Subcutaneous abdominal adipose tissue (tissue), 5 donors: ENCODE results near the gene TBL1X.

Source experiments
- H3K27ac ChIP-seq: one replicate; pipeline ENCODE4 v1.7.0; 2013; ENCODE audit warnings: low read depth, mild to moderate bottlenecking, inconsistent platforms, low read length, moderate library complexity
- H3K27me3 ChIP-seq, 5 donors: one replicate each; pipeline ENCODE4 v1.7.0; 2013; ENCODE audit warnings: low read length in 5 of 5, inconsistent platforms in 1 of 5; ENCODE audit not compliant: control insufficient read depth in 5 of 5, insufficient read depth in 4 of 5
- H3K36me3 ChIP-seq, 5 donors: one replicate each; pipeline ENCODE4 v1.7.0; 2013; ENCODE audit warnings: low read length in 5 of 5; ENCODE audit not compliant: control insufficient read depth in 5 of 5, insufficient read depth in 5 of 5
- H3K4me1 ChIP-seq, 5 donors: one replicate each; pipeline ENCODE4 v1.7.0; 2013; ENCODE audit warnings: low read length in 5 of 5, mild to moderate bottlenecking in 3 of 5, moderate library complexity in 1 of 5; ENCODE audit not compliant: control insufficient read depth in 5 of 5, insufficient read depth in 5 of 5
- H3K4me3 ChIP-seq, 5 donors: one replicate each; pipeline ENCODE4 v1.7.0; 2013; ENCODE audit warnings: low read length in 5 of 5, low read depth in 1 of 5
- H3K9ac ChIP-seq, 5 donors: one replicate each; pipeline ENCODE4 v1.7.0; 2013; ENCODE audit warnings: low read length in 5 of 5, mild to moderate bottlenecking in 4 of 5, moderate library complexity in 3 of 5
- H3K9me3 ChIP-seq, 5 donors: one replicate each; pipeline ENCODE4 v1.7.0; 2013; ENCODE audit warnings: low read length in 5 of 5; ENCODE audit not compliant: control insufficient read depth in 5 of 5
- donor health status: healthy.
- donor health status: healthy.
- donor health status: healthy.
- donor health status: healthy.
- donor health status: healthy.

Gene TBL1X

GRCh38 chrX:9622128-9622527 lies 157.3 kb downstream of the TBL1X start:
- H3K4me3 ChIP-seq: no peak overlapping the region
- no peak overlapping the region for H3K27ac ChIP-seq
- peaks cover 0 to 4% (median 0%) of the 10 kb centered on the region in 5 donors for H3K27me3 ChIP-seq
- H3K9me3 ChIP-seq: no peaks in the 10 kb centered on the region
- H3K36me3 ChIP-seq: no peaks in the 10 kb centered on the region
- no peak overlapping the region for H3K9ac ChIP-seq
- no peaks in the 10 kb centered on the region for H3K4me1 ChIP-seq

DNA sequence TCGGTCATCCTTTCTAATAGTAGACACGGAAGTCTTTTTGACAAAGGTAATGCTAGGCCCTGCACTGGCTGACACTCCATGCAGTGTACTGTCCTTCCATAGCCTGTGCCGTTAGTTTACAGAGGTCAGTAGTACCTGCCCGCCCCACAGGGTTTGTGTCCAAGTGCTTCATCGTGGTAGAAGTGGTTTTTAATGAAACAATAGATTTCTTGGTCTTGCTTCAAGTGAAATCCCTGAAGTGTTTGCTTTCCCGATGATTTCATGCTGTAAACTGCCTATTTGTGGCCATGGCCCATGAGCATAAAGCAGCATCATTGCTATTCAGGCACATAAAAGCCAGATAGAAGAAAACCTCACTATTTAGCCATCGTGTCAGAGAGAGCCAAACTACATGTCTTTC lies 161.5 kb downstream of the TBL1X start:
- Histone ChIP-seq H3K9ac (no peak overlapping the region), H3K36me3 (no peaks in the 10 kb centered on the region), H3K9me3 (no peaks in the 10 kb centered on the region), H3K27me3 (peaks cover 0 to 4% (median 0%) of the 10 kb centered on the region in 5 donors), H3K4me1 (no peaks in the 10 kb centered on the region), H3K4me3 (no peak overlapping the region), H3K27ac (no peak overlapping the region)

DNA sequence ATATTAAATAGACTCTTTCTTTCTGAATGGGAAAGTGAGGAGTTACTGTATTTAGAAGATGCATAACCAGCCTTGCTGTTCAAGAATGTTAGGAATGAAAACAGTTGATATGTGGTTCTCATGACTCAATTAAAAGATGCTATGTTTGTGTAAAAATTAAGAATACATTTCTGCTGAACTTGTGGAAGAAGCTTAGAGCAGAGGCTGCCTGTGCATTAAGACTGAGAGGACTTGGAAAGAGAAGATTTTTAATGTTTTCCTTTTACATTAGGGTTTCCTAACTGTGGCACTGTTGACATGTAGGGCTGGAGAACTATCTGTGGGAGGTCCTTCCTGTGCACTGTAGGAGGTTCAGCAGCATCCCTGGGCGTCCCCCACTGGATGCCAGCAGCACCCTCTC lies 163.1 kb downstream of the TBL1X start:
- H3K4me3 ChIP-seq: no peak overlapping the region
- H3K36me3 ChIP-seq: no peaks in the 10 kb centered on the region
- no peaks in the 10 kb centered on the region for H3K9me3 ChIP-seq
- peaks cover 0 to 4% (median 0%) of the 10 kb centered on the region in 5 donors for H3K27me3 ChIP-seq
- no peak overlapping the region for H3K27ac ChIP-seq
- no peak overlapping the region for H3K9ac ChIP-seq
- H3K4me1 ChIP-seq: no peaks in the 10 kb centered on the region

DNA sequence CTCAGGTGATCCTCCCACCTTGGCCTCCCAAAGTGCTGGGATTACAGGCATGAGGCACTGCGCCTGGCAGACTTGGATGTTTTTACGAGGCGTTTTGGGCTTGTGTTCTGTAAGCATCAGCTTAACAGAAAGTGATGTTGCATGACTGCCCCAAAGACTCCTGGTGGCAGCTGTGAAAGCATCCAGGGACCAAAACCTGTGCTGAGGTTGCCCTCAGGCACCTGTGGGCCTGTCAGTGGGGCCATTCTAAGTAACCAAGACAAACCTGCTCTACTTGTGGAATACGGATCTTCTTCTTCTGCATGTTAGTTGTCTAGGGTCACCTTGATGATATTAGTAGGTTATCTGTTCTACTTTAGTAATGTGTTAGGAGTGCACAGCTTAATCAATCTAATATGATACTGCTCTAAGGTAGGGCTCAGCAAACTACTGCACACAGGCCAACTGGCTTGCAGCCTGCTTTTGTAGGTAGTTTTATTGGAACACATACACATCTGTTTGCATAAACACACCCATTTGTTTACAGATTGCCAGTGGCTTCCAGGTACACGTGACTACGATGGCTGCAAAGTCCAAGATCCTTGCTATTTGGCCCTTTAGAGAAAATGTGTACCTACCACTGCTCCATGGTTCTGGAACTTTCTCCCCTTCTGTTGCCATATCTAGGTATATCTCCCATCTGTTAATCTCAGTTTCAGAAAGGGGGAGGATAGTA lies 164.1 kb downstream of the TBL1X start:
- Histone ChIP-seq H3K27ac (no peak overlapping the region), H3K36me3 (no peaks in the 10 kb centered on the region), H3K27me3 (peaks cover 0 to 6% (median 2%) of the 10 kb centered on the region in 5 donors), H3K9ac (no peak overlapping the region), H3K4me3 (no peak overlapping the region), H3K4me1 (no peaks in the 10 kb centered on the region), H3K9me3 (no peaks in the 10 kb centered on the region)

GRCh38 chrX:9634551-9634950 lies 169.7 kb downstream of the TBL1X start:
- H3K4me1 ChIP-seq: no peaks in the 10 kb centered on the region
- H3K27me3 ChIP-seq: peaks cover 0 to 7% (median 3%) of the 10 kb centered on the region in 5 donors
- no peak overlapping the region for H3K27ac ChIP-seq
- H3K9ac ChIP-seq: no peak overlapping the region
- H3K36me3 ChIP-seq: no peaks in the 10 kb centered on the region
- H3K4me3 ChIP-seq: no peak overlapping the region
- no peaks in the 10 kb centered on the region for H3K9me3 ChIP-seq

DNA sequence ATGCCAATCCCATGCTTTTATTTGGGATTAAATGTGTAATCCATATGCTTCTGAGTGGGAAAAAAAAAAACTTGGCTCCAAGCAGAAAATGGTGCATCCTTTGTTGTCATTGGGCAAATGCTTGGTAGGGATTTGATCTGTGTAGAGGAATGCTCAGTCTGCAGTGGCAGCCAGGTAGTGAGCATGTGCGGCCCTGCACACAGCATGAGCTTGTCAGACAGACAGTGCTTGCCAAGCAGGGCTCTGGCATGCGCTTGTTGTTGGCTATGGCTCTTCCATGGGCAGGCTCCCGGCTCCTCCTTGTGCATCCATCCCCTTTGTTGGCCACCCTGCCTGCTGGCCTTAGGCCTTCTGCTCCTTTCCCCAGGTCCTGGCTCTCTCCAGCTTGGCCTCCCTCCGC lies 170.5 kb downstream of the TBL1X start:
- Histone ChIP-seq H3K9me3 (no peaks in the 10 kb centered on the region), H3K9ac (no peak overlapping the region), H3K27me3 (peaks cover 0 to 7% (median 3%) of the 10 kb centered on the region in 5 donors), H3K4me3 (no peak overlapping the region), H3K36me3 (no peaks in the 10 kb centered on the region), H3K4me1 (no peaks in the 10 kb centered on the region), H3K27ac (no peak overlapping the region)

DNA sequence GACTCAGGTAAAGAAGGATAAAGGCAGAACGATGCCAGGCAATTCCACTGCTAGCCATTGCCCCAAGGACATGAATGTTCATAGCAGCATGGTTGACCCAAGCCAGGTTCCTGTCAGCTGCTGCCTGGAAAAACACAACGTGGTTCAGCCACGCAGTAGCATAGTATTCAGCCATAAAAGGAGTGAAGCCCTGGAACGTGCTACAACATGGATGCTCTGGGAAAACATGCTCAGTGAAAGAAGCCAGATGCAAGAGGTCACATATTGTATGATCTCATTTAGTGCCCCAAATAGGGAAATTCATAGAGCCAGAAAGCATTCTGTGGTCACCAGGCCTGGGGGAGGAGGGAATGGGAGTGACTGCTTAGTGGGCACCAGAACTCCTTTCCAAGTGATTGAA lies 170.9 kb downstream of the TBL1X start:
- Histone ChIP-seq H3K4me3 (no peak overlapping the region), H3K27me3 (peaks cover 0 to 7% (median 3%) of the 10 kb centered on the region in 5 donors), H3K36me3 (no peaks in the 10 kb centered on the region), H3K4me1 (no peaks in the 10 kb centered on the region), H3K9me3 (no peaks in the 10 kb centered on the region), H3K9ac (no peak overlapping the region), H3K27ac (no peak overlapping the region)

DNA sequence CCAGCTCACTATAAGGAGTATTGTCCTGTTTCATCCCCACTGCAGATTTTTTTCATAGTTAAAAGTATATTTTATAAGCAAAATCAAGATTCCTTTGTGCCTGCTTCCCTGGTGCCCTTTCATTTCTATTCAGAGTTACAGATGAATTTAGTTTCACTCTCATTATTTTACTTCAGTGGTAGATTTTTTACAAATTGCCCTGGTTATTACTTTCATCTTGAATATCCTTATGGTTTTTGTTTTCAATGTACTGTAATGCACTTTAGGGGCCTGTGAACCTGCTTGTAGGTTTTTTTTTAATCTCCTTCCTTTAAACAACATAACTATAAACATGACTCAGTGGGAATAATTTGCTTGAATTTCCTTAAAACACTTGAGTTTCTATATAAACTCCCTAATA lies 174.0 kb downstream of the TBL1X start:
- no peak overlapping the region for H3K27ac ChIP-seq
- peaks cover 0 to 5% (median 2%) of the 10 kb centered on the region in 5 donors for H3K27me3 ChIP-seq
- H3K36me3 ChIP-seq: no peaks in the 10 kb centered on the region
- no peaks in the 10 kb centered on the region for H3K4me1 ChIP-seq
- no peak overlapping the region for H3K9ac ChIP-seq
- no peaks in the 10 kb centered on the region for H3K9me3 ChIP-seq
- H3K4me3 ChIP-seq: no peak overlapping the region

GRCh38 chrX:9642270-9642995 lies 177.6 kb downstream of the TBL1X start:
- H3K27ac ChIP-seq: no peak overlapping the region
- H3K9me3 ChIP-seq: no peaks in the 10 kb centered on the region
- H3K27me3 ChIP-seq: peaks cover 0 to 2% (median 0%) of the 10 kb centered on the region in 5 donors
- H3K4me3 ChIP-seq: no peak overlapping the region
- no peaks in the 10 kb centered on the region for H3K4me1 ChIP-seq
- H3K9ac ChIP-seq: no peak overlapping the region
- H3K36me3 ChIP-seq: no peaks in the 10 kb centered on the region

DNA sequence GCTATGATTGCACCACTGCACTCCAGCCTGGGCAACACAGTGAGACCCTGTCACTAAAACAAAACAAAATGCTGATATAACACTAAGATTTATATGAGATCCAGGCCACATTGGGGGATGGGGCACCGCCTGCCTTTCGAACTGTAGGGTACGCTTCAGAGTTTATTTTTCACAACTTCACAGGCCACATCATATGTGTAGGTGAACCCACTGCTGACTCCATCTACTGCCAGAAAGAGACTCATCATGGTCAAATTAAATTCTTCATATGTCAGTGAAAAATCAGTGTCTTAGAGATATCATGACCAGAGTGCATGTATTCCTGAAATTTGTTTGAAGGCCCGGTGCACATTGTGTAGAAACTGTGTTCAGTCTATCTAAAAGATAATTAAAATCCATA lies 178.9 kb downstream of the TBL1X start:
- no peak overlapping the region for H3K27ac ChIP-seq
- H3K4me1 ChIP-seq: no peaks in the 10 kb centered on the region
- H3K9me3 ChIP-seq: no peaks in the 10 kb centered on the region
- no peaks in the 10 kb centered on the region for H3K36me3 ChIP-seq
- H3K4me3 ChIP-seq: no peak overlapping the region
- H3K9ac ChIP-seq: no peak overlapping the region
- peaks cover 0 to 2% (median 0%) of the 10 kb centered on the region in 5 donors for H3K27me3 ChIP-seq
